Left renal pelvis (tissue), 4 donors: ENCODE measurements around the gene ASXL3. TPM values are rescaled to one million over a fixed set of nuclear protein-coding genes. Genes with fewer than 3 reads are reported as not detected.

Experiments
- DNase-seq, 4 donors: peaks; one replicate each; pipeline ENCODE4 v3.0.0-alpha.2; 2013; ENCODE audit warnings: low read depth in 4 of 4, low spot score in 3 of 4
- polyA plus RNA-seq, 4 donors: library from polyadenylated mRNA; unstranded; fragments of 120-200 nt; gene quantifications; one replicate each; pipeline ENCODE4 v1.2.1, GENCODE V29; 2013; ENCODE audit not compliant: insufficient read length in 4 of 4

ASXL3 gene
- polyA plus RNA-seq, 4 donors, result 5.6 to 7.3 (median 6.8) TPM

DNA sequence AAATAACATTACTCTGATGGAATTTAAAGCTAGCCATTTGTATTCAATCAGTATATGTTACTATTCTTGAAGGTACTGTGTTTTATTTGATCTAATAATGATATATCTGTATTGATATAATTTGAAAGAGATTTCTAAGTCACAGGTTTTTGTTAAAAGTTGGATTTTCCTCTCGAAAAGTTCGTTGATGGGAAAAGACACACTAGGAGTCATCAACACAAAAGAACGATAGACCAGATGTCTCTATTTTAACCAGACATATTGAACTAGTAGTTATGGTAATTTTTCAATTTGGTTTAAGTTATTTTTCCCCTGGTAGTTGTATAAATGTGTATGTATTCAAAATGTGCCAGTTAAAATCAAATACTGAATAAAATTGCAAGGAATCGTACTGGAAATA is 2.5 kb downstream of the ASXL3 start:
- no peak for DNase-seq

- no peak for DNase-seq
Measured at GRCh38 chr18:33581856-33582255, 3.8 kb downstream of the ASXL3 start.

- no peak for DNase-seq
Measured at GRCh38 chr18:33583901-33584300, 5.9 kb downstream of the ASXL3 start.

DNA sequence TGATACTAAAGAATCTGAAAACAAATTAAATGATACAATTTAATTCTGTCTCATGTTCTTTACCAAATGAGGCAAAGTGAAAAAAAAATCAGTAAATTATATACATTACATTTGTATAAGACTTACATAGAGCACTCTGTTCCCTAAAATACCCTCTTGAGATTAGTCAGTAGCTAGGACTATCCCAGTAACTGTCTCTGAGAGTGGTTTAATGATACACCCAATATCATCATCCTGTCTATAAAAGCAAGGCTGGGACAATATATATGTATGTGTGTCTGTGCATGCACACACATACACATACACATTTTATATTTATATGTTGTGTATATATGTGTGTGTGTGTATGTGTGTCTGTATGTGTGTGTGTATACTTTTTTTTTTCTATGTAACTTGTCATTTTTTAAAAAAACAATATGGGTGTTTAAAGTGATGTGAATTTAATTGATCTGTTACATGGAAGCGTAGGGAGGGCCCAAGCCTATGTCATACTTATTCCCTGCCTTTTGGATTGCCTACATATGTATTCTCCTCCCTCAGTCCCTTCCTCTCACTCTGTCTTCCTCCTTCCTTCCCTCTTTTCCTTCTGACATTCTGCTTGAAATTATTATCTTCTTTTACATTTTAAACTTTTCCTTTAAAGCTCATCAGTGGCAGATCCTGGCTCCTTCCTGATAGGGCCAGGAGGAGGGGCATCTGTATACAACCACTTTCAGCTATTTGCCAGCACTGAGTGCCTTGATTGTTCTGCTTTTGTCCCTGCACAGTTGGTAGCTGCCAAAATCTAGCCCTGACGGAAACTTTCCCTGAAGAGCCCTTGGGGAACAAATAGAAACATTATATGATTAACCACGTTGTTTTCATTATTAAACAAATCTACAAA is 6.8 kb downstream of the ASXL3 start:
- DNase-seq, result no peak

GRCh38 chr18:33585431-33585775 is 7.4 kb downstream of the ASXL3 start:
- no peak for DNase-seq

- DNase-seq, result no peak
Measured at GRCh38 chr18:33588361-33588760, 10.3 kb downstream of the ASXL3 start.

GRCh38 chr18:33593261-33593660 is 15.2 kb downstream of the ASXL3 start:
- DNase-seq, result no peak

DNA sequence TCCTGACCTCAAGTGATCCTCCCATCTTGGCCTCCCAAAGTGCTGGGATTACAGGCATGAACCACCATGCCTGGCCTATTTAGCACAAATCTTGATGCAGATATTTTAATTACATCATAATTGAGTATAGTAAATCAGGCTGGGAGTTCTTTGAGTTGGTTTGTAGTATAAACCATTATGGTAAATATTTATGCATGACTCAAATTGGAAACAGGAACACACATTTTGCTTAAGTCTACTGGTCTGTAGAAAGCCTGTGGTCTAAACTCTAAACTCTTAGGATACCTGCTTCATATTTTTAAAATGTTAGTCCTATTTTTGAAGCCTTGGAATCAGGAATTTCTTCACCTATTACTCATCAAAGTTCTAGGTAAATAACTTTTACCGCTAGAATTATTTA is 16.8 kb downstream of the ASXL3 start:
- no peak for DNase-seq

- DNase-seq, result no peak
Measured at GRCh38 chr18:33596178-33596854, 18.3 kb downstream of the ASXL3 start.

- DNase-seq, result no peak
Measured at GRCh38 chr18:33600846-33601245, 22.8 kb downstream of the ASXL3 start.

DNA sequence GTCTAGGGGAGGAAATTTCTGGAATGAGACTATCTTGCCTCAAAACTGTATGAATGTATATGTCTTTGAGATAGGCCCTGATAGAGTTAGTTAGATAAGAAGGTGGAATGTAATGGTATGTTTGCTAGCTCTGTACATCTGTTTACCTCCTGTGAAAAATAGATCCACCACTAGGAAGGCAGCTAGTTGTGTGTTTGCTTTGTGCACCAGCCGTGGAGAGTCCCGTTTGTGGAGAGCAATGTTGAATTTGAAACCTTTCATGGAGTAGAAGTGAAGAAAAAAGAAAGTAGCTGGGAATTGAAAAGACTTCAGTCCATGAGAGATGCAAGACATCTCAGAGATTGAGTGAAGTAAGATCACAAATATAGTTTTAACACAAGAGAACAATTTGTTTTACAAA is 25.4 kb downstream of the ASXL3 start:
- DNase-seq, result no peak

DNA sequence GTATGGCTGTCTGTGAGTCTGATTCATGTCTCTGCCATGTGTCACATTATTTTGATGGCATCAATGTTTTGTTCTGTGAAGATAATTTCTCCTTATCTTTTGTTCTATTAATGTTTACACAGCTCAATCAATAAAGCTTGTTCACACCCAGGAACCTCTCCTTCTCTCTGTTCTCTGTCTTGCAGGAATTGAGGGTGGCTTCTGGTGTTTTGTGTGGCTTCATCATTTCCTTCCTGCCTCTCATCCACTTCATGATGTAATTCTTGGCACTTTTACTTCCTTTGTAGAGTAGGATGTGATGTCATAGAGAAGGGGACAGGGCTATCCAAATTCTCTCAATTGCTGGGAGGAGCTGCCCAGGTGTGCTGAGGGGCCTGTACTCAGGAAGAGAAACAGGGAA is 27.2 kb downstream of the ASXL3 start:
- DNase-seq, result no peak

- DNase-seq, result no peak
Measured at GRCh38 chr18:33606621-33607020, 28.6 kb downstream of the ASXL3 start.

DNA sequence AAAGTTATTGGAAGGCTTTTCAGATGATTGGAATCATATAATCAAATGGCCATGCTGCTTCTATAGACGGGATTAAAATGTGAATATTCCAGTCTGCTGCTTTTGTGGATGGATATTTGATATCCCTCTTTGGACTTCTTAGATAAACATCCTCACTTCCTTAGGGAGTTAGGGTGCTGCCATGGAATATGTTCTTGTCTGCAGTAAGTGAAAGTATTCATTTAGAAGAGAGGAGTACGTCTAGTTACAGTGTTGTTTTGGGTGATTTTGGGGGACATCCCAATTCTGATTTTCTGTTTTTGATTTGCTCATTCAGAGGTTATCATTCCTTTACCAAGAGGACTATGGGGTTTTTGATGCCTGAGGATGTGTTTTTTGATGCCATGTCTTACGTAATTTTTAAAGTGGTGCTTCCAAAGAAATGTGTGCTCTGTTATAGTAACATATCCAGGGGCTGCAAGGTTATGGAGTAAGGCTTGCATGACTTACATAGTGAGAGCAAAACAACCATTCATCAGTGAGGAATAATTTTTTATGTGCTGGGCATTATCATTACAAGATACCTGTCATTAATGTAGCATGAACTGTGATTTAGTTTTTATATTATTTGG is 33.6 kb downstream of the ASXL3 start:
- DNase-seq, result no peak

DNA sequence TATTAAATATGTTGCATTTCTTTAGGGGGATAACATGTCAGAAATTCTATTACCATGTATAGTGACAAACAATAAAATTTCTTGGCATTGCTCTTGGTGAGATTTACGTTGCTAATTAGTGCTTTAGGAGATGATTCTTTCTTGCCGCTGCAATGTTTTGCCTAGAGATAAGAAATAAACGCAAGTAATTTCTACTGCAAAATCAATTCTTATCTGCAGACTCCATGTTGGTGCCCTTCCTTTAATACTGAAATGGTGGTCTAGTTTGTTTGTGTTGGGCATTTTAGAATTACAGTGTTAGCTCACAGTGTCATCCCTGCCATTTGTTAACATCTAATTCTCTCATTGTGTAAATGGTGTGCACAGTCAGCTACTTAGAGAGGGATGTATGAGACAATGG is 34.6 kb downstream of the ASXL3 start:
- no peak for DNase-seq

DNA sequence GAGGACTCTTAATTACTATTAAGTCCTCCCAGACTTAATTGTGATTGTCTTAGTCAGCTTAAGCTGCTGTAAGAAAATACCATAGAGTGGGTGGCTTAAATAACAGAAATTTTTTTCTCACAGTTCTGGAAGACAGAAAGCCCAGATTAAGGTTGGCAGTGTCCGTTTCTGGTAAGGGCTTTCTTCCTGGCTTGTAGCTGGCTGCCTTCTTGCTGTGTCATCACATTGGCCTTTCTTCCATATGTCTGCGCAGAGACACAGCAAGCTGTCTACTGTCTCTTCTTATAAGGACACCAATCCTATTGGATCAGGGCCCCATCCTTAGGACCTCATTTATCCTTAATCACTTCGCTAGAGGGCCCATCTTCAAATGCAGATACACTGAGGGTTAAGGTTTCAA is 38.5 kb downstream of the ASXL3 start:
- no peak for DNase-seq

DNA sequence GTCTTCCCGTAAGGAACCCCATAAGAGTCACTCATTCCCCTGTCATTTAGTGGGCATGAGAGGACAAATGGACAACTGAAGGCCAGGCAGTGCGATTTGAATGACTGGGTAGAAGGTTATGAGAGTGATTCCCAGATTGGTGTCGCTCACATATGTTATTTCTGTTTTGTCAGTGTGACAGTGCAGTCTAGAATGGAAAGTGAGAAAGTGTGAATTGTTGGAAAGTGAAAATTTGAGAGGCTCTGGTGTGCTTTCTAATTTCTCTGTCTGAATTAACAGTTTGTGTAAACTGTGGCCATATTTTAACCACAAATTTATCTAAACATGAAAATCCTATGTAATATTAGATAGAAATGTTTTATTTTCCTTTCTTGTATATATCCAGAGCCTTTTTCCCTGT is 49.1 kb downstream of the ASXL3 start:
- no peak for DNase-seq

GRCh38 chr18:33630476-33630875 is 52.5 kb downstream of the ASXL3 start:
- no peak for DNase-seq

GRCh38 chr18:33641141-33641540 is 63.1 kb downstream of the ASXL3 start:
- no peak for DNase-seq

- no peak for DNase-seq
Measured at GRCh38 chr18:33644494-33644893, 66.5 kb downstream of the ASXL3 start.

DNA sequence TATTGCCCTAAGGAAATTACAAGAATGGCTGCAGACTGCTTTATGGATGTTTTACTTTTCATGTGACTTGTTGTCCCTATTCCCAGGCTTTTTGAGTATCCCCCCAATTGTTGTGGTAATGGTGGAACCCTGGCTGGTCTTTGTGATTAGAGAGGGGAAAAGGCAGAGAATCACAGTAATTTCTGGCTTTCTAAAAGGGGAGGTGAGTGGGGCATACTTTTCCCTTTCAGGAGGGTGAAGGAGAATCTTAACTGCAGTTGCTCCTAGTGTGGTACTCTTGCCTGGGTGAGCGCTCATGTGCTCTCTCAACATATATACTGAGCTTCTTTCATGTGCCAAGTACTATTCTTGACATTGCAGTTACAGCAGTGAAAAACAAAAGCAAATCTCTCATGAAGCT is 69.3 kb downstream of the ASXL3 start:
- DNase-seq, result no peak

- no peak for DNase-seq
Measured at GRCh38 chr18:33652635-33653034, 74.6 kb downstream of the ASXL3 start.
